Stimulated activated naive CD8-positive, alpha-beta T cell treated with anti-CD3 and anti-CD28 coated beads, Interleukin-15, Interleukin-2, amounts not matched to agents 100 ng/mL and 50 ng/mL, for 24 hours (primary cell): Measurements from ENCODE around the gene NDUFS1.

Experiments
- H3K27ac Mint-ChIP-seq: one replicate; pipeline ENCODE4 v1.8.0; 2021; ENCODE audit warnings: mild to moderate bottlenecking, mixed read lengths
- H3K27me3 Mint-ChIP-seq: one replicate; pipeline ENCODE4 v1.8.0; 2021; ENCODE audit warnings: mixed read lengths
- H3K36me3 Mint-ChIP-seq: one replicate; pipeline ENCODE4 v1.8.0; 2021; ENCODE audit warnings: low read depth, mixed read lengths
- H3K4me1 Mint-ChIP-seq: one replicate; pipeline ENCODE4 v1.8.0; 2021; ENCODE audit warnings: low read depth, mixed read lengths
- H3K4me3 Mint-ChIP-seq: one replicate; pipeline ENCODE4 v1.8.0; 2021; ENCODE audit warnings: mild to moderate bottlenecking, mixed read lengths
- H3K9me3 Mint-ChIP-seq: one replicate; pipeline ENCODE4 v1.8.0; 2021; ENCODE audit warnings: mixed read lengths

Gene NDUFS1

DNA sequence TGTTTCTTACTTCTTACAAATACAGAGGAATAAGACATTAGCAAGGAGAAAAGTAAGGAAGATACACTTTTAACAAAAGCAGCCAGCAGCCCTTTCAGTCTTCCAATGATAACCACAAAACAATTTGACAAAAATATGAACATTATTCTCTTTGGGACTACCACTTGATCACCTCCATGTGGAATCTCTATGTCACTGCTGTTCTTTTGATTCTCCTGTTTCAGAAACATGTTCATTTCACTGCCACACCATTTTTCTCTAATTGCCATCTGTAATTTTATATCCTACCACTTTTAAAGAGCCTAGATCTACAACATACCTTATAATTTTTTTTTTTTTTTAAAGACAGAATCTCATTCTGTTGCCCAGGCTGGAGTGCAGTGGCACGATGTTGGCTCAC lies 84.1 kb downstream of the NDUFS1 start:
- H3K4me1 Mint-ChIP-seq = peaks cover 49% of the 10 kb centered on the region
- no peaks in the 10 kb centered on the region for H3K27me3 Mint-ChIP-seq
- no peaks in the 10 kb centered on the region for H3K9me3 Mint-ChIP-seq
- H3K36me3 Mint-ChIP-seq = peaks cover 21% of the 10 kb centered on the region
- H3K4me3 Mint-ChIP-seq = no peak overlapping the region
- H3K27ac Mint-ChIP-seq = no peak overlapping the region

DNA sequence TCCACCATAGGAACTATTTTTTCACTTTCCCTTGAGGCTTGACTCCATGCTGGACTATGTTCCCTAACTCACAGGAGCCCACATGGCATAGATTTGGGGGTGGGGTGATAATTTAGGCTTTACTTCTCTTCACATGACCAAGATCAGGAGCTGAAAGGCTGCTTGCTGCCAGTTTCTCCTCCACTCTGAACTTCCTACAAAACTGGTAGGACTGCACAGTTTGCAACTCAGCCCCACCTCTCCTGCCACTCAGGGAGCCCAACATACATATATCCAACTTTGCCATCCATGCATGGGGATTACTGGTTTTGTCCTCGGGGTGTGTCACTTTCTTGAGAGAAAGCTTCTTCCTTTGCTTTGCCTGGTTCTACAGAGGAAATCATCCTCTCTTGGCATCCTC lies 87.4 kb downstream of the NDUFS1 start:
- Mint-ChIP-seq H3K4me3 (no peak overlapping the region), H3K9me3 (no peaks in the 10 kb centered on the region), H3K36me3 (peaks cover 32% of the 10 kb centered on the region), H3K27ac (peak overlapping the region; percentile 14), H3K27me3 (no peaks in the 10 kb centered on the region), H3K4me1 (peaks cover 34% of the 10 kb centered on the region)

DNA sequence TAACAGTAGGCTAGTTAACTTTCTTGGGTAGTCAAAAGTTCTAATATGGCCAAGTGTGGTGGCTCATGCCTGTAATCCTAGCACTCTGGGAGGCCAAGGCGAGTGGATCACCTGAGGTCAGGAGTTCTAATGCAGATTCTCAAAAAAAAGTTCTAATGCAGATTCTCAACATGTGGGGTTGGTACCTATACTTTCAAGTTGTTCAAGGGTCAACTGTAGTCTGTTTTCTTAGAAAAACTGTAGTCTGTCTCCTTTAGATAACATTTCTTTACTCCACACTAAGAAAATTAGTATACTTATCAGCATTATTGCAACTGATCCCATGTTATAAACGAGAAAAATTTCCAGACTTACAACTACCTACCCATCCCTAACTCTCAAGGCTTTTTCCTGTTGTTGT lies 89.8 kb downstream of the NDUFS1 start:
- Mint-ChIP-seq H3K4me3 (no peak overlapping the region), H3K27me3 (no peaks in the 10 kb centered on the region), H3K9me3 (no peaks in the 10 kb centered on the region), H3K27ac (no peak overlapping the region), H3K4me1 (peaks cover 38% of the 10 kb centered on the region), H3K36me3 (peaks cover 34% of the 10 kb centered on the region)

DNA sequence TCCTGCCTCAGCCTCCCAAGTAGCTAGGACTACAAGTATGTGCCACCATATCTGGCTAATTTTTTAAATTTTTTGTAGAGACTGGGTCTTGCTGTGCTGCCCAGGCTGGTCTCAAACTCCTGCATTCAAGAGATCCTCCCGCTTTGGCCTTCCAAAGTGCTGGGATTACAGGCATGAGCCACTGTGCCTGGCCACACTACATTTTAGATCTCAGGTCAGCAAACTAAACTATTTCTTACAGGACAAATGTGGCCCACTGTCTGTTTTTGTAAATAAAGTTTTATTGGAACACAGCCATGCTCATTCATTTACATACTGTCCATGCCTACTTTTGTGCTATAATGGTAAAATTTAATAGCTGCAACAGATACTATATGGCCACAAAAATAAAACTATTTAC lies 91.0 kb downstream of the NDUFS1 start:
- Mint-ChIP-seq H3K4me1 (peaks cover 40% of the 10 kb centered on the region), H3K4me3 (no peak overlapping the region), H3K27me3 (no peaks in the 10 kb centered on the region), H3K27ac (no peak overlapping the region), H3K36me3 (peaks cover 41% of the 10 kb centered on the region), H3K9me3 (peaks cover 3% of the 10 kb centered on the region)
